HG03196 (cell line): ENCODE results near the gene WRAP73.
A peak's percentile ranks its signal among the peaks of the same experiment; 100 is the strongest.
"Not testable (repeated sequence)": the region's sequence is repeated elsewhere in the genome, so short reads cannot be mapped to it uniquely, and the experiment has no call there.

Source experiments
- ATAC-seq: cut with Tn5 transposase; IDR thresholded peaks from one replicate; pipeline ENCODE4 v1.9.1; 2021; ENCODE audit not compliant: unreplicated experiment

Gene WRAP73

DNA sequence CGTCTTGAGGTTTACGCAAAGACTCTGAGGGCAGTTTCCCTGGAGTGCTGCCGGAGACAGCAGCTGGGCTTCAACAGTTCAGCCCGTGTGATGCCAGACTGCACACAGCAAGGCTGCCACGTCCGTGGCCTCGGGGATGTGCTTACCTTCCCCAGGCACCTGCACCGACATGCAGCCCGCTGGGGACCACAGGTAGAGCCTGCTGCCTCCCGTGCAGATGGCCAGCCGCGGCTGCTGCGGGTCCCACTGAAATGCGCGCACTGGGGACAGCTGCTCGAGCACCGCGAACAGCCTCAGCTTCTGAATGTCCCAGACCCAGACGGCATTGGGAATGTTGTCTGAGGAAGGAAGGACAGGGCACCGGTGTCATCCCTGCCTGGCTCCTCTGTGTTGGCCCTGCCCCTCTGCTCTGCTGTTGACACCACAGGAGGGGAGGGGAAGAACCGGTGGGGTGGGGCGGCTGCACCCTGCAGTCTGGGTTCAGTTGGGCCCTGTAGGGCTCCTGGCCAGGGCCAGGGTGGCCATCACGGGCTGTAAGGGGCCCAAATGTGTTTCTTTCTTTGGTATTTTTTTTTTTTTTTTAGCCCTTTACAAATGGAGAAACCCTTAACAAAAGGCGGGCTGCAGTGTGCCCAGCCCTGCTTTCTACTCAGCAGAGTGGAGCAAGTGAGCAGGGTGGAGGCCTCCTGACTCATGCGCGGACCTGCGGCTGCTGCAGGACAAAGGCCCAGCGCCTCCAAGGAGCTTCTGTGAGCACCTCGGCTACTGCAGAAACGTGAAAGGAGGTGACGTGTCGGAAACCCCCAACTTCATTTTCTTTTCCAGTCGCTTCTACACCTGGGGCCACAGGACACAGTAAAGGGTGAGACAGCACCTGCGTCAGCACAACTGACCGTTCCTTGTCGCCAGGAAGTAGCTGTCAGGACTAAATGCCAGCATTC is 18.3 kb downstream of the WRAP73 start:
- no peak for ATAC-seq

DNA sequence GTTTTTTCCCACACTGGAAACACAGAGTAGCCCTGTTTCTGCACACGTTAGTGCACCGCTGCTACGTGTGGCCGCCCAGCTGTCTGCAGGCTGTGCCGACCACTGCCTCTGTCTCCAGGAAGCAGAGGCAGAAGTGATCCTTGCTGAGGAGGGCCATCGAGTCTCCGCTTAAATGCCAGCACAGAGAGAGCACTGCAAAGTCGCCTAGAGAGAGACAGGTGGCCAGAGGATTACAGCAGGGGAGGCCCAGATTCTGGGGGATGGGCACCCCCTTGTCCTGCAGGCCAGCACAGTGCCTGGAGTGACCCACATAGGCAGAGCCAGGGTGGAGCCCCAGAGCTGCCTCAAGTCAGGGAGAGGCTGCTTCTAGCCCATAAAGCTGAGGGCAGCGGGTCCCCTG is 19.0 kb downstream of the WRAP73 start:
- no peak for ATAC-seq

DNA sequence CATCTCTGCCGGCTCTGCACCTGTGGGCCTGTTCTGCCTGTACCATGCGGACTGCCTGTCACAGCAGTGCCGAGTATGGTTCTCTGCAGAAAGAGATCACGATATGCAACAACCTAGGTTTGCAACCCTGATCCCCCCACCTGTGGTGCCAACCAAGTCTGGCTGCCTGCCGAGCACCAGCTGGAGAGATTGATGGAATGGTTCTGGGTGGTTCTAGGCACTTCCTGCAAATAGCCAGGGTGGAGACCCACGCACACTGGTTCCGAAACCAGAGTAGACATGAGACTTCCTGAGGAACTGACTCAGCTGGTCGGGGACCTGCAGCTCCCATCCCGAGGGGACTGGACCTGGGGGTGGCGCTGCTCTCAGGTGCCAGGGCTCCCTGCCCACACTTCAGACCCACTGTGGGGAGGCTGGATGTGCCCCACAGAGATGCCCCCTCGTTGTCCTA is 19.7 kb downstream of the WRAP73 start:
- ATAC-seq, result no peak

DNA sequence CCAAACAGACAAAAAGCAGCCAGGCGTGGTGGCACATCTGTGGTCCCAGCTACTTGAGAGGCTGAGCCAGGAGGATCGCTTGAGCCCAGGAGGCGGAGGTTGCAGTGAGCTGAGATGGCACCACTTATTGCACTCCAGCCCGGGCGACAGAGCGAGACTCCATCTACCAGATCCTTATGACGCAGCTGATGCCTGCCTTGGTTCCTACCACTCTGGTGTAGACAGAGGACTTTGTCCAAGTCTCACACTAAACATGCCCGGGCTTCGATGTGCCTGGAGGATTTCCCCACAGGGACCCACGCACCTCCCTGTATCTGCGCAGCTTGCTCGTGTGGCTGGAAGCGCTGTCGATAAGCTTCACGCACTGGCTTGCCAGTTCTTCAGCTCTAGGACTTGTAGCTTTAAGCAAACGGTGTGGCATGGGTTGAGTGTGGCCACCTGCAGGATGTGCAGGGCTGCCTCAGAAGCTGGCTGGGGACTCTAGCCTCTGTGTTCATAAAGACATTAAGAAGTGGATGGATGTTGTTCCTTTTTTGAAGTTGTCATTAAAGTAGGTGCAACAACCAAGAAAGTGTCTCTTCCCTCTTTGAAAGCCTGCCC is 20.2 kb downstream of the WRAP73 start:
- no peak for ATAC-seq

DNA sequence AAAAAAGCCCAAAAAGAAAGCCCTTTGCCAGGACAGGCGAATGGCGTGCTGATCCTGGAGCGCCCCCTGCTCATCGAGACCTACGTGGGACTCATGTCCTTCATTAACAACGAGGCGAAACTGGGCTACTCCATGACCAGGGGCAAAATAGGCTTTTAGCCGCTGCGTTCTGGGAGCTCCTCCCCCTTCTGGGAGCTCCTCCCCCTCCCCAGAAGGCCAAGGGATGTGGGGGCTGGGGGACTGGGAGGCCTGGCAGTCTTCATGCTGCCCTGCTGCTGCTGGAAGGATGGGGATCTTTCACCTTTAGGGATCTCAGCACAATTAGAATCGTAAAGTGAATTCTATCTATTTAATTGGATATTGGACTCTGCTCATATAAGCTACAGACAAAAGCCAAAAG is 21.5 kb downstream of the WRAP73 start:
- ATAC-seq, result no peak

DNA sequence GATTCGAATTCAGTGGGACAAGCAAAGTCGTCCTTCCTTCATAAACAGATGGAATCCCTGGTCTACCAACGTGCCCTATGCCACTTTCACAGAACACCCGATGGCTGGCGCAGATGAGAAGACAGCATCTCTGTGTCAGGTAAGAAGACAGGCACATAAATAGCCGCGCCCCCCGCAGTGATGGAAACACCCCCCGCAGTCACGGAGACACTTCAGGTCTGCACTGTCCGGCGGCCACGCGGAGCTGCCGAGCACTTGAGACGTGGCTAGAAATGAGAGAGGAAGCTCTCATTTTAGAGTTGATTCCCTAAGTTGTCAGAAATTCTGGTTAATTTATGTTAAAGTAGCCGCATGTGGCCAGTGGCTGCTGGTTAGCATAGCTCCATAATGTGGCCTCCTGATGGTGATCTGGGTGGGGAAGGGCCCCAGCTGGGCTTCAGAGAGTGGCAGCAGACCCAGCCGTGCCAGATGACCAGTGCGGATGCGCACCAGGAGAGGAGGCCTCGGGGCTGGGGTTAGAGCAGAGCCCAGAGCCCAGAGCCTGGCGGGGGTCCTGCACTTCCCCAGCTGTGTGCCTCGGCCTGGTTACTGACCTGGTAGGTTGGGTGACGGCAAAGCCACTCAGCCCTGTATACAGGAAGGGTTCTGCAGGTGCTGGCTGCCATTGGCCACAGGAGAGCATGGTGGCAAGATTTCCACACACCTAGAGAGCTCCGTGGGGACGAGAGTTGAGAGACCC is 22.2 kb downstream of the WRAP73 start:
- ATAC-seq, result no peak

DNA sequence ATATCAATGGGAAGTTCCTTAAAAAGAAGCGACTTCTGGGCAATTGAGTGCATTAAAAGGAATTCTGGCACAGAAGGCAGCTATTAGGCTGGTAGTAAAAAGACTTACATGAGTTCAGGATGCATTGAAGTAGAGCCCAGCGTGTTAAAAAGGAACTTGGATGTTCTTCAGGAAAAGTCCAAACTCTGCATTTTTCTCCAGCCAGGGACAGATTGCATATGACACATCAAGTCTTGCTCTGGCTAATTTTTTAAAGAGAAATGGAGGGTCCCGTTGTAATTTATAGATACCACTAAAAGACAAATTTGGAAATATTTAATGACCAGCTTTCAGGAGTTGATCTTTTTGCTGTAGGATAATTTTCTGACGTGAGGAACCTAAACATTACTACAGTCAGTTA is 23.9 kb downstream of the WRAP73 start:
- no peak for ATAC-seq

DNA sequence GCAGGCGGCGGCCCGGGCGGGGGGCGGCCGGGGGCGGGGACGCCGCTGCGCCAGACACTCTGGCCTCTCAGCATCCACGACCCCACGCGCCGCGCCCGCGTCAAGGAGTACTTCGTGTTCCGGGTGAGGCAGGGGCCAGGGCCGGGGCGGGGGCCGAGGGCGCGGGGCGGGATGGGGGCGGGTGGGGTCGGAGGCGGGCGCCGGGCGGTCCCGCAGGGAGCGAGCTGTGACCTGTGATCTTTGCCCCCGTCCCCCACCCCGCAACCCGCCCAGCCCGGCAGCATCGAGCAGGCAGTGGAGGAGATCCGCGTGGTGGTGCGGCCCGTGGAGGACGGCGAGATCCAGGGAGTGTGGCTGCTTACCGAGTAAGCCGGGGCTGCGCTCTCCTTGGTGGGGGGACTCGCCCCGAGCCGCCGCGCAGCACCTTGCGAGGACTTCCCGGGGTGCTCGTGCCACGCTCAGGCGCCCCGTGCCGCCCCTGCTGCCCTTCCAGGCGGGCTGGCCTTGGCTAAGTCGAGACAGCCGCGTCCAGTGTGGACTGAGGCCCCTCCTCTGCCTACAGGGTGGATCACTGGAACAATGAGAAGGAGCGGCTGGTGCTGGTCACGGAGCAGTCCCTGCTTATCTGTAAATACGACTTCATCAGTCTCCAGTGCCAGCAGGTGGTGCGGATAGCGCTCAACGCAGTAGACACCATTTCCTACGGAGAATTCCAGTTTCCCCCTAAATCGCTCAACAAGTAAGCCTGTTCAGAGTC is 24.6 kb downstream of the WRAP73 start:
- peak; percentile 12 for ATAC-seq

DNA sequence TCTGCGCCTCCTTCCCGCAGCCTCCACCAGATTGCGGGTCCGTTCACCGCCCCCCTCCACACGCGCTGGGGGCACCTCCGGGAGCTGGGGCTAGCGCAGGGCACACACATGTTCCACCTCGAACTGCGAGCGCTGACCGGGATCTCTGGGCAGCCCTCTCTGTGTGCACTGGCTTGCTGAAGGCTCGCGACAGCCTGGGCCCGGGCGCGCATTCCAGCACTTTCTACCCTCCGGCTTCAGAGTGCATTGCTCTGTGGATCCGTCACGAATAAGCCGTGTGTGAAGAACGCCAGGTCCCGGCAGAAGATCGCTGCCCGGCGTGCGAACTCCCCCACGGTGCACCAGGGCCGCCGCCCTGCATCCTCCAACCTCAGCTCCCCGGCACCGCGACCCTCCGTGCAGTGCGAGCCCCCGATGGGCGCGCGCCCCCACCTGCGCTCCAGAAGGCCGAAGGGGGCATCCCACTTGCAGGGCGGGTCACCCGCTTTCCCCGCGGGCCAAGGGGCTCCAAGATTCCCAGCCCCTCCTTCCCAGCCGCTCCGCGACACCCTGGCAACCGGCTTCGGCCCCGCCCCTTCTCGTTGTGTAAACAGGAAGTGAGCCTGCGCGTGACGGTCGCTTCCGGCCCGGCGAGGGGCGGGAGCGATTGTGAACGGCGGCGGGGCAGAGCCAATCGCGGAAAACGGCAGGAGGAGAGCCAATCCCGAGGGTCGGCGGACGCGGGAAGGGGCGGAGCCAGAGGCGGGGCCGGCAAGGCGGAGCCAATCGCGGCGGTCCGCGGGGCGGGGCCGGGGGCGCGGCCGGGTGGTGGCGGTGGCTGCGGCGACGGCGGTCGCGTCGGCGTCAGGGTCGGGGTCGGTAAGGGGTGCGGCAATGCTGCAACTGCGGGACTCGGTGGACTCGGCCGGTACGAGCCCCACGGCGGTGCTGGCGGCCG is 25.4 kb downstream of the WRAP73 start, which contains the start of gene TPRG1L:
TPRG1L (plus strand) TSS at position 816 of the 937 bp plus-strand sequence; CDS start at position 874, 58 bp downstream.
- peak; percentile 89 for ATAC-seq

DNA sequence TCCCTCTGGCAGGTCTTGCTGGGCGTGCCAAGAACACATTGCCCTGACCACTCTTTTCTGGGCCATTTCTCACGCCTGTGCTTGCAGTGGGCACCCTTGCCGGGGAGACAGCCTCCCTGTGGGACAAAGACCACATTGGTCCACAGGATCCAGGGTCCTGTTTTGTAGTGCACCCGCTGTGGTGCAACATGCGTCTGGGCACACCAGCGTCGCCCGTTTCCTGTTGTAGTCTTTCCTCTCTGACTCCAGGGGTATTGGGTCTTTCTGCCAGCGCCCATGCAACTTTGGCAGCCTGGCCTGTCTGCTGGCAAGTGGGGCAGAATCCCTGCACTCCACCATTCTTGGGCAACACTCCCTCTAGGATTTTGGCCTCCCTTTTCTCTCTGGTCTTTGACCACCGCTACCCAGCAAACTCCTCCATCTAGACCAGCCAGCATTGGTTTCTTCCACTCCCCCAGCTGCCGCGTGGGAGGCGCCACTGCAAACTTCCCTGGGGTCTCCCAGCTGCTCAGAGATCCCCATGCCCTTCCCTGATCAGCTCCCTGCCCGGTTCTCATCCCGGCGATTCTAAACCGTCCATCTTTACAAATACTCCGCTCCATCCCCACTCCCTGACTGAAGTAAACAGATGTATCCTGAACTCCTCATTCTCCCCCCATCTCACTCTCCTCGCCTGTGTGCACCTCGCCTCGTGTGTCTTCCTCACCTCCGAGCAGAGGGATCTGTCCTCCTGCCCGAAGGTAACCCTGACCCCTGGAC is 26.3 kb downstream of the WRAP73 start:
- no peak for ATAC-seq

DNA sequence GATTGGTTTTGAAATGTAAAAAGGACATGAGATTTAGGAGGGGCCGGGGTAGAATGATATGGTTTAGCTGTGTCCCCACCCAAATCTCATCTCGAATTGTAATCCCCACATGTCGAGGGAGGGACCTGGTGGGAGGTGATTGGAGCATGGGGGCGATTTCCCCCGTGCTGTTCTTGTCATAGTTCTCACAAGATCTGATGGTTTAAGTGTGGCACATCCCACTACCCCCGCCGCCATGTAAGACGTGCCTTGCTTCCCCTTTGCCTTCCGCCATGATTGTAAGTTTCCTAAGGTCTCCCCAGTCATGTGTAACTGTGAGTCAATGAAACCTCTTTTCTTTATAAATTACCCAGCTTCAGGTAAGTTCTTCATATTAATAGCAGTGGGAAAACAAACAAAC is 27.8 kb downstream of the WRAP73 start:
- ATAC-seq, result not testable (repeated sequence)

DNA sequence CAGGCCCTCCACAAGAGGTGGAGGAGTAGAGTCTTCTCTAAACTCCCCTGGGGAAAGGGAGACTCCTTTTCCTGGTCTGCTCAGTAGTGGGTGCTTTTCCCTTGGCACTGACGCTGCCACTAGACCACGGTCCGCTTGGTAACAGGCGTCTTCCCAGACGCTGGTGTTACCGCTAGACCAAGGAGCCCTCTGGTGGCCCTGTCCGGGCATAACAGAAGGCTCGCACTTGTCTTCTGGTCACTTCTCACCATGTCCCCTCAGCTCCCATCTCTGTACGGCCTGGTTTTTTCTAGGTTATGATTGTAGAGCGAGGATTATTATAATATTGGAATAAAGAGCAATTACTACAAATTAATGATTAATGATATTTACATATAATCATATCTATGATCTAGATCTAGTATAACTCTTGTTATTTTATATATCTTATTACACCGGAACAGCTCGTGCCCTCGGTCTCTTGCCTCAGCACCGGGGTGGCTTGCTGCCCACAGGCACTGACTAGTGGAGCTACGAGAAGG is 28.7 kb downstream of the WRAP73 start:
- ATAC-seq, result not testable (repeated sequence)

DNA sequence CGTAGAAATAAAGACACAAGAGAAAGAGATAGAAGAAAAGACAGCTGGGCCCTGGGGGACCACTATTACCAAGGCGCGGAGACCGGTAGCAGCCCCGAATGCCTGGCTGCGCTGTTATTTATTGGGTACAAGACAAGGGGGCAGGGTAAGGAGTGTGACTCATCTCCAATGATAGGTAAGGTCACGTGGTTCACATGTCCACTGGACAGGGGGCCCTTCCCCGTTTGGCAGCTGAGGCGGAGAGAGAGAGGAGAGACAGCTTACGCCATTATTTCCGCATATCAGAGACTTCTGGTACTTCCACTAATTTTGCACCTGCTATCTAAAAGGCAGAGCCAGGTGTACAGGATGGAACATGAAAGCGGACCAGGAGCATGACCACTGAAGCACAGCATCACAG is 29.2 kb downstream of the WRAP73 start:
- no peak for ATAC-seq

DNA sequence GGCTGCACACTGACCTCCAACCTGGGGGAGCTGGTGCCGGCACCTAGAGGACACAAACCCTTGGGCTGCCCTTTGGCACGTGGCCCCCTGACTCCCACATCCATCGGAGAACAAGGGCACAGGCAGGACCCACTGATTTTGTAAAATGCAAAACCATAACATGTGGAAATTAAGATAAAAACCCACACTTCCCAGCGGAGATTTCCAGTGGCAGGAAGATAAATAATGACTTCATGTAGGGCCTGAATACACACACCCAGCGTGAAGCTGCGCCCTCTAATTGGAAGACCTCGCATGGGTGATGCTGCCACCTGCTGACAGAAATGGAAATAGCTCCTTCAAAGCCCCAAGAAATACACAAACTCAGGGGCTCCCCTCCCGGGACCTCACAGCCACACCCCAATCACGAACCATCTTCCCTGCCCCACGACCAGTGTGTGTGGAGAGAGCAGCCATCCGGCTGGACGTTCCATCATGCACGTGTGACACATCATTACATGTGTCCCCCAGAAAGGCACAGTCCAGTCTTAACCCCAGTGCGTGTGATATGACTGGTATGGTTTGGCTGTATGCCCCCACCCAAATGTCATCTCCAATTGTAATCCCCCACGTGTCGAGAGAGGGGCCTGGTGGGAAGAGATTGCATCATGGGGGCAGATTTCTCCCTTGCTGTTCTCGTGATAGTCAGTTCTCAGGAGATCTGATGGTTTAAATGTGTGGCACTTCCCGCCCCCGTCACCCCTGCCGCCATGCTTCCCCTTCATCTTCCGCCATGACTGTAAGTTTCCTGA is 30.8 kb downstream of the WRAP73 start:
- no peak for ATAC-seq

DNA sequence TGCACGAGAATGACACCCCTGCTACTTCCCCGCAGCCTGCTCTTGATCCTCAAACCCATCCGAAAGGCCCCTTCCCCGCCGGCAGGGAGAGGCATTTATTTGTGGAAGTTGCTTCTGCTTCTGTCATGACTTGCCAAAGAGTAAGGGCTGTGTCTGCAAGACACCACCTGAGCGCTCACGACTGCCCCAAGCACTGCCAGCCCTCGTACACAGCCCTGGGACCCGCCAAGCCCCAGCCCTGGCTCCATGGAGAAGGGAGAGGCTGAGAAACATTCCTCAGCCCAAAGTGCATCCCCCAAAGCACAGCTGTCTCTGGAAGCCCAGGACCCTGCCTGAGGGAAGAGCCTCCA is 31.4 kb downstream of the WRAP73 start:
- ATAC-seq, result no peak

DNA sequence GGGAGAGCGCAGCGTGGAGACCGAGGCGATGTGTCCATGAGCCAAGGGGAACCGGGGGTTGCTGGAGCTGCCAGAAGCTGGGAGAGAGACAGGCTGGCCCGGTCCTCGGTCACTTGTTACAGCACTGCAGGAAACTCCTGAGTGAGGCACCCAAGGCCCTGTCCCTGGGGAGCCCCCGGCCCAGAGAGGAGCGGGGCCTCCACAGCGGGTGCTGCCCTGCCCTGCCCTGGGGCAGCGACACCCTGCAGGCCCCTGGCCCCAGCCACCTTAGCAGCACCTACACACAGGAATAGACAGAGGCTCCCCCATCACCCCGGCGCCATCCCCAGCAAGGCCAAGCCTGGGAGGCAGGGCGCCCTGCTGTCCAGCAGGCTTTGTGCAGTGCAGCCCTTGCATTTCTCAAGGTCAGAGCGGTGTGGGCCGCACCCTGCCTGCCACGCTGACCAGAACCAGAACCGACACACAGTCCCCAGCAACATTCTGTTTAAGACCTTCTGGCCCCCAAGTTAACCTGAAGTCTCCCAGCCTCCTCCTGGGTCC is 32.0 kb downstream of the WRAP73 start:
- no peak for ATAC-seq

DNA sequence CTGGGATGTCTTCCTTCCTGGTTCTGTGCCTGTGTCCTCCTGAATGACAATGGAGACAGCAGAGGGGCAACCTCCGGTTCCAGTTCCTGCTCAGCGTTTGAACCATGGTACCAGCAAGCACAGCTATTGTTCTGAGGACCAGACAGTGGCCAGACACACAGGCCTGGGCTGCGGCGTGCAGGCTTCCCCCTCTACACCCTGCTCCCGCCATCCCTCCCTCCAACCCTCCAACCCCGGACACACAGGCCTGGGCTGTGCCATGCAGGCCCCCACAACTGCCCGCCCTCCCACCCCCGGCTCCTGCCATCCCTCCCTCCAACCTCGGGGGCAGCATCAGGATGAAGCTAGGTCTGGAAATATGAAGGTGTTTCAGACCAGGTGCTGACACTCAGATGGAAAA is 33.0 kb downstream of the WRAP73 start:
- no peak for ATAC-seq
